Astrocyte of the hippocampus (primary cell): Measurements from ENCODE around the gene ZNF831.

Experiments used
- DNase-seq: peaks from one replicate; pipeline ENCODE4 v3.0.0; 2011; ENCODE audit warnings: low read depth, low spot score

Gene ZNF831

DNA sequence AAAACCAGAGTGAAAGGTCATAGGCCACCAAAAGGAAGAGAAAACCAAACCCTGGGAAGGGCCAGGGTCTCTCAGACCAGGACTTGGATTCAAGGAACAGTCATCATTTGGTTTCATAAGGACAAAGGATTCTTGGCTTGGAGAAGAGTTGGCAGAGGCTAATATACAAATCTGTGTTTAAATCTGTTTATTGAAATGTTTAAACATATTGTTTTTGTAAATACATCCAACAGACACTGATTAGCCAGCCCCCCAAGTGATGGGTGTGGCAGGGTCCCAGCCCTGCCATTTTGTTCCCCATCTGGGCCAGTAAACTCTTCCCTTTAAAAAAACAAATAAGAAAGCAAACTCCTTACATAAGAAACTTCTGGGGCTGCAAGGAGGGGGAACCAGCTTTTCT lies 6.1 kb upstream of the ZNF831 start:
- DNase-seq, result no peak

DNA sequence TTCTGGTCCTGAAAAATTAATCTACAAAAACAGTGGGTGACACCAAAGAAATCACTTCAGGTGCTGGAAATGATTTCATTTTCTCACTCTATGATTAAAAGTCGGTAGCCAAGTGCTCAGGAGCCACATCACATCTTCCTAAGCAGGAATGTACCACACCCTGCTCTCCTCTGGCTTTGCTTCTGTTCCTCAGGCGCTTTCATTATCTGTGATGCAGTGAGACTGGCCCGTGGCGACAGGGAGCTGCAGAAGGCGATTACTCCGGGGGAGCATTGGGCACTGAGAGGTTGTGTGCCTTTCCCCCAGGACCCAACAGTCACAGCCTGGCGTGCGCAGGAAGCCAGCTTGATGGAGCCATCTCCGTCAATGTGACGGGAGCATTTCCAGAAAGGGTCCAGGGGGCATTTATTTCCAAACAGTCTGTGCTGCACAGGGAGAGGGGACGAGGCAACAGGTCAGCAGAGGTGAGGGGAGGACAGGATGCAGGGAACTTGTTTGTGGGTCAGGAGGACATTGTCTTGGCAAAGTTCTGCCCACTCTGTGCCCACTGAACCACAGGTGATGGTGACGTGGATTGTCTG lies 5.6 kb upstream of the ZNF831 start:
- no peak for DNase-seq

DNA sequence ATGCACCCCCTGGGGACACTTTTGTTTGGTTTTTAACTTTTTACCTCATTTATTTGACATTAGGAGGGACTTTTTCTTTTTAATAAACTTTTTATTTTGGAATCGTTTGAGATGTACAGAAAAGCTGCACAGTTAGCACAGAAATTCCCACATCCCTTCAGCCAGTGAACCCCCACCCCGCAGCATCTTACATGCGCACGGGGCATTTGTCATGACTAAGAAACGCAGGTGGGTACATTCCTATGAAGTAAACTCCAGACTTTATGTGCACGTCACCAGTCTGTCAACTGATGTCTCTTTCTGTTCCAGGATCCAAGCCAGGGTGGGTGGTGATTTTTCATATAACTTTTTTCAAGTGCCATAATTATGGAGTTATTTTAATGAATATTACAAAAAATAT lies 4.9 kb upstream of the ZNF831 start:
- no peak for DNase-seq

DNA sequence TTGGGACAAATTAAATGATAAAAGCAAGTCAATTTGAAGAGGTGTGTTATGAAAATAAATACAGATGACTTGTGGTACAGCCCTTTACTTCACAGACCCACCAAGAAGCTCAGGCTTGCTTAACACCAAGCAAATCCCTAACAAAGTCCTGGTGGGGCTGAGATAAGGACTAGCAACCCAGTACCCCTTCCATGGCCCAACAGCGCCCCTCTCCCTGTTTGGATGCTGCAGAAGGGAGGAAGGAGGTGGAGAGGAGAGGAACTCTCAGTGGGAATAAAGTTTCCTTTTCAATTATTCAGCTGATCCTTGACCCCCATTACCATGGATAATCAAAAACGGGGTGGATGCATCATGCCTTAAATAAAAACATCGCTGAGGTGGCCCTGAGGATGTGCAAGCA lies 4.5 kb upstream of the ZNF831 start:
- no peak for DNase-seq

DNA sequence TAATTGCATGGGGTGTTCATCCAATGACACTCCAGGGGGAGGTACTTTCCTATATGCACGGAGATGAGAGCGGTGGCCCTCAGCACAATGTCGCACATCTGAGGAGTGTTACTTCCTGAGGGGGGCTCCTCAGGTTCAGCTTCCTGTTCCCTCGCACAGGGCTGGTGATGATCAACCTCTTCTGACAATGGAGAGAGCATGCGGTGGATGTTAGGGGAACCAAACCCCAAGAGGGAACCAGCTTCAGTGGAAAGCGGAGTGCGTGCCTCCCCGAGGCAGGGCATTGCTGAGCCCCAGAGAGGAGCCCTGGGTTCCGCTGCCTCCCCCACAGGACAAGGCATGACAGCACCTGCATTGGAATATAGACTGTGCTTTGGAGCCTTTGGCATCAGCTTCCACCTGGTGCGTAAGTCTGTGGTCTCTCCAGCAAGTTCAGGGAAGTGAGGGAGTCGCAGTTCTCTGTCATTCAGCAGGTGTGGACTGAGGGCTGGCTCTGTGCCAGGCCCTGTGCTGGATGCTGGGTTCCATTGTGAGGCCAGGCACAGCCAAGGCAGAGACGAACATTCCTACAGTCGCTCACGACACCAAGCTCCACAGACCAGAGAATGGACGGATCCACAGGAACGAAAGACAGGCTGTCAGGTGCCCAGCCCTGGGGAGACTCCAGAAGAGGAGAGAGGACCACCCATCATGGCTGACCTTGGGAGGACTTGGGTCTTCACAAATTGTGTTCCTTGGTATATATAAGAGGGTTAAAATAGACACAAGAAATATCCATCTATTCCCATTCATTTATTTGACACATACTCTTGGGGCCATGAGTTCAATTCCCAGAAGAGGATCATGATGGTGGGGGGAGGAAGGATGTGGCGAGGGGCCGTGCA lies 3.9 kb upstream of the ZNF831 start:
- DNase-seq, result no peak

DNA sequence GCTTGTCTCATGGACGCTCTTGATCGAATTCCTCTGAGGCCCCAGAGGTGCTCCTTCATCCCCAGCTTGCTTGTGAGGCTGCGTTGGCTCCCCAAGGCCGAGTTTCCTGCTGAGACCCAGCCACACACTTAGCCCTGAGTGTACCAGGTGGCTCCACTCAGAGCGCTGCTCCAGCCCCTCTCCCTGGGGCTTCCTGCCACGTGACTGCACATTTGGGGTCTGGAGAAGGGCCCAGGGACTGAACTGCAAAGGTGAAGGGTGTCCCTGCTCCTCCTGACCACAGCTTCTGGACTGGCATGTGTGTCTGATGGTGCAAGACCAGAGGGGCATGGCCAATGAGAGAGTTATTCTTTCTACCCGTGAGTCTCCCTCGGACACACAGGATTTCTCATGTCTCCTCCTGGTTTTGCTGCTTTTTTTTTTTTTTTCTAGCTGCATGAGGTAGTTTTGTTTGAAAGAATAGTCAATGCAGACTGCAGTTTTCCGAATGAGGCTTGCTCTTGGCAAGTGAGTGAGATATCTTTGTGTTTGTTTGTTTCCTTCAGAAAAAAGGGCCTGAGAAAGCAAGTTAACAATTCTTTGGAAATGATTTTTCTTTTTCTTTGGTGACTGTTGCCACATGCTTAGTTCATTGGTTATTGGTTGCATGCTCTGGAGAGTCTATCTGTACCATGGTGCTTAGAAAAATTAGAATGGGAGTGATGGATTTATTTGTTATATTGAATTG lies 3.1 kb upstream of the ZNF831 start:
- DNase-seq, result no peak

DNA sequence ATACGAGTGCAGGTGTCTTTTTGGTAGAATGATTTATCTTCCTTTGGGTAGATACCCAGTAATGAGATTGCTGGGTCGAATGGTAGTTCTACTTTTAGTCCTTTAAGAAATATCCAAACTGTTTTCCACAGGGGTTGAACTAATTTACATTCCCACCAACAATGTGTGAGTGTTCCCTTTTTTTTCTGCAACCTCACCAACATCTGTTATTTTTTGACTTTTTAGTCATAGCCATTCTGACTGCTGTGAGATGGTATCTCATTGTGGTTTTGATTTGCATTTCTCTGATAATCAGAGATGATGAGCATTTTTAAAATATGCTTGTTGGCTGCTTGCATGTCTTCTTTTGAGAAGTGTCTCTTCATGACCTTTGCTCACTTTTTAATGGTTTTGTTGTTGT lies 1.9 kb upstream of the ZNF831 start:
- no peak for DNase-seq

DNA sequence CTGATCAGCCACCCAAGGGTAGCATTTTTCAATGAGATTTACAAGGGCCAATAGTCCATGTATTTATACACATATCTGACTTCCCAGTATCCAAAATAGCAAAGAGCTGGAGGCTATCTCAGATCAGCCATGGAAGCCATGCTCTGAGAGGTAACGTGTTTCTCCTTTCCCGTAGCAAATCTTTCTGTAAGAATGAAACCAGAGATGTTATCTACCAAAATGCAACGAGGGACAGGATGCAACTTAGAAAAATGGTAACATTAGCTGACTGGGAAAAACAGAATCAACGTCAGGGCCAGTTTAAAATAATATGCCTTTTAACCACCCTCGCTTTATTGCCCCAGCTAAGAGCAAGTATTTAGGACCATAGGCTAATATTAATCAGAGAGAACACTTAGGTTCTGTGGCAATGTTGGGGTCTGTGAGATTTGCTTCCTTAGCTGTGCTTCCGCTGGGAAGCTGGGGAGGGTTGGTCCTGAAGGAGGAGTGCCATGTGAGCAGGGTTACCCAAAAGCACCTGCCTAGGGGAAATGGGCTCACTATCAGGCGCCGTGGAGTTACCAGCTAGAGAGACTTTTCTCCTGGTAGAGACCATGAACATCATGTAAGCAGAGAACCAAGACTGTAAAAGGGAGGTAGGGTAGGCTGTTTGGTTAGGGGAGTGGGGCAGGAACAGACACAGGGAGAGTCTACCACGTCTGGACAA lies 1.2 kb downstream of the ZNF831 start:
- no peak for DNase-seq

DNA sequence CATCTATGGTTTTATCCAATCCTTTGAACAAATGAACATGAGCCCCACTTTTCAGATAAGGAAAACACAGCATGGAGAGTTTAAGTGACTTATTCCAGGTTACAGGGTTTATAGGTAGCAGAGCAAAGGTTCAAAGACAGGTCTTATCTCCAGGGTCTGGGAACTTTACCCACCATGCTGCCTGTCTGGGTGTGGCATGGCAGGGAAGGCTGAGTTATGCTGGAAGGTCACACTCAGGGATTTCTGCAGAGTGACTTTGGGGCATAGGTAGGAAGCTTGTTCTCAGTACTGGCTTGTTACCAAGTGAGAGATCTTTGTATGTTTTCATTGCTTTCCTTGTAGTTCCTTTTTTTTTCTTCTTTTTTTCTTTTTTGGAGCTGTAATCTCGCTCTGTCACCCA lies 1.8 kb downstream of the ZNF831 start:
- DNase-seq, result no peak

DNA sequence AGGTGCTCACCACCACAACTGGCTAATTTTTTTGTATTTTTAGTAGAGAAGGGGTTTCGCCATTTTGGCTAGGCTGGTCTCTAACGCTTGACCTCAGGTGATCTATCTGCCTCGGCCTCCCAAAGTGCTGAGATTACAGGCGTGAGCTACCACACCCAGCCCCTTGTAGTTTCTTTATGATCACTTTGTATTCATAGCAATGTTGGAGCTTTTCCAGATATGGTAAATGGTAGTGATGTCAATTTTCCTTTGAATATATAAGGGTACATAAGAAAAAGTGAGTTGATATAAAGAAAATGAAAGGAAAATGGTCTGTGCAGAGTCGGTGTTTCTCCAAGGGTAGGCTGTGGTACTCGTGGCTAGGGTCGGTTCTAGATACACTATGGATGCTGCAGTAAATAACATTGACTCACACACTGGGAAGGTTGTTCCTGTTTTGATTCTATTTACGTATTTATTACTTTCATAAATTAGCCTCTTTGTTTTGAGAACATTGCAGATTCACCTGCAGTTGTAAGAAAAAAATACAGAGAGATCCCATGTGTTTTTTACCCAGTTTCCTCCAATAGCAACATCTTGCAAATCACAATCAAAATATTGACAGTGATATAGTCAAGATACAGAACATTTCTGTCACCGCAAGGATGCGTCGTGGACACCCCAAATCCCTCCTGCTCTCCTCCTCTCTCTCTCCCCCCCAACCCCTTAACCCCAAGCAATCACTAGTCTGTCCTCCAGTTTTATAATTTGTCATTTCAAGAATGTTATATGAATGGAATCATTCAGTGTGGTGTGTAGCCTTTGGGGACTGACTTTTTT lies 2.5 kb downstream of the ZNF831 start:
- no peak for DNase-seq

DNA sequence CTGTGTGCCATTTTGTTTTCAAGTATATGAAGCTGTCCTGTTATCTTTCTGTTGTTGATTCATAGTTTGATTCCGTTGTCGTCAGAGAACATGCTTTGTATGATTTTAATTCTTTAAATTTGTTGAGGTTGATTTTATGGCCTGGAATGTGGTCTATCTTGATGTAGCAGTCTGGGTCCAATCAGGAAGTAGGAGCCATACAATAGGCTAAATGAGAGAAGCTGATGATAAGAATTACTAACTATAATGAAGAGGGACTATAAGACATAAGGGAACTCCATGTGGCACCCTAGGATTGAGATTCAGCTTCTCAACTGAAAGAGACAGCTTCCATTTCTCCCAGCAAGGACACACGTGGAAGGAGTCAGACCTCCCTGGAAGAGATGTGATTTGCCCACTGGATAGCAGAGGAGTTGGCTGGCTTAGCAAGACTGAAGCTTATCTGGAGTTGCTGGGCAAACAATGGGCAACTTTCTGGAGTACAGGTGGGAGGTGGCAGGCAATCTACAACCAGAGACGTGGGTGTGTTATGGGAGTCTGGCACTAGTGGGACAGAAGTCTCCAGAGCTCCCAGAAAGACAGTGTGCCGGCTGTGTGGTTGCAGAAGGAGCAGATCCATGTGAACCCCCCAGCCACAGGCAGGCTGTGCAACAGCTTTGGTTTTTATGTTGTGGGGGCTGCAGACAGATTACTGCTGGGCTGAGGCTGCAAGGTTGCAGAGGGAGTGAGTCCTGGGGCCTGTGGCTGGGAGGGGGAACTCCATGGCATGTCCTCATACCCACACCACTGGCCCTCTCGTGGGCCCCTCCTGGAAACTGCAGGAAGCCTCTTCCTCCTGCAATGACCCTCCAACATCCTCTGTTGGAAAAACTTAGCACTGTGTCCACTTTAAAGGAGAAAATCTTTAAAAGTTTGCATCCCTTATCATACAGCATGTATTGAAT lies 7.1 kb downstream of the ZNF831 start:
- DNase-seq, result no peak

DNA sequence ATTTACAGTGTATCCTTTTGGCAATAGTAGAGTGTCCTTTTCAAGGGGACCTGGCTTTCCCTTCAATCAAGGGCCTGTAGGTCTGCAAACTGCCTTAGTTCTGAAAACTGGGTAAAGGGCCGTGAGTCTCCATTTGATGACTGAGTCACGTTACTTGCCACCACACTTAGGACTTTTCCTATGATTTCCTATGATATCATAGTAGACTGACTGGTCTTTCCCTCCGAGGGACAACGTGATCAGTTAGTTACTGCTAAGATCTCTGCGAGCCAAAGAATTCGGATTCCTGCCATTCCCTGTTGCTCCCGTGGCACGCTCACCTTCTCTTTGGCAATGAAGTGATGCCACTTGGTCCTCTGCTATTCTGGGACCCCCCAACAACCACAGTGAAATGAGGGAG lies 8.4 kb downstream of the ZNF831 start:
- DNase-seq, result no peak

DNA sequence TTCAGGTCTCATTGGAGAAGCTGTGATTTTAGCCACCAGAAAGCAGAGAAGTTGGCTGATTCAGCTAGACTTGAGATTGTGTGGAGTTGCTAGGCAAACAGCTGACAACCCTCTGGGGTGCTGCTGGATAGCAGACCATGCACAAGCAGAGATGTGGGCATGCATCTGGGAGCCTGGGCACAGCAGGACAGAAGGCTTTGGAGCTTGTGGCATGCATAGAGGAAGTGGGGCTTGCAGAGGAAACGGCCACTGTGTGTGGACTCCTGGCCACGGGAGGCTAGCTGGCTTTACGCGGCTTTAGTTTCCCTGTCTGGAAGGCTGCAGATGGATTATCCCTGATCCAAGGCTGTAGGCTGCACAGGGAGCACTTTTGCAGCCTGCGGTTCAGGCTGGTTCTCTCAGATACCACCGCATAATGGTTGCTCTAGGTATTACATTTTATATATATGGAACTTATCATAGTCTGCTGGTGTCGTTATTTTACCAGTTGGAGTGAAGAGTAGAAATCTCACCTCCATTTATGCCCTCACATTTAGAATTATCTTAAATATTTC lies 10.4 kb downstream of the ZNF831 start:
- no peak for DNase-seq

DNA sequence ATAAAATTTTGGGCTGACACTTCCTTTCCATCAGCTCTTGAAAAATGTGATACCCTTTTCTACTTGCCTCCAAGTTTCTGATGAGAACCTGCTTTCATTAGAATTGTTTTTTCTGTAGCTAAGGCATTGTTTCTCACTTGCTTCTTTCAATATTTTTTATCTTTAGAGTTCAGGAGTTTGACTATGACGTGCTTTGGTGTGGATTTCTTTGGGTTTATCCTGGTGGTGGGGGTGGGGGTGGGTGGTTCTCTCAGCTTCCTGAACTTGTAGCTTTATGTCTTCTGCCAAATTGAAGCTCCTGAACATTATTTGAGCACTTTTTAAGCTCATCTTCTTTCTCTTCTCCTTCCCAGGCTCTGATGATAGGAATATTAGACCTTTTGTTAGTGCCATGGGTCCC lies 11.4 kb downstream of the ZNF831 start:
- no peak for DNase-seq

DNA sequence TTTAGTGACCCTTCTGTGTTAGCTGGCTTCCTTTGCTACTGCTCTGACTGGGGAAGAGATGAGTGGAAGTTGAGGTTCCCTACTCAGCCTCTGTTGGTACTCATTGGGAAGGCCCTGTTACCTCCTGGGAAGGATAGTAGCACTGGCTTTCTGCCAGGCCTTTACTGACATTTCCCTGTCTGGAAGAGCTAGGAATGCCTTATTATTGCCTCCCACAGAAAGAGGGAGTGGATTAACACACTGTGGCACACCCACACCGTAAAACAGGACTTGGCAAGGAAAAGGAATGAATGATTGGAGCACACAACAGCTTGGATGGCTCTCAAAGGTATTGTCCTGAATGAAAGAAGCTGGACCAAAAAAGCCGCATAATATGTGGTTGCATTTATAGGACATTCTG lies 12.2 kb downstream of the ZNF831 start:
- DNase-seq, result no peak

DNA sequence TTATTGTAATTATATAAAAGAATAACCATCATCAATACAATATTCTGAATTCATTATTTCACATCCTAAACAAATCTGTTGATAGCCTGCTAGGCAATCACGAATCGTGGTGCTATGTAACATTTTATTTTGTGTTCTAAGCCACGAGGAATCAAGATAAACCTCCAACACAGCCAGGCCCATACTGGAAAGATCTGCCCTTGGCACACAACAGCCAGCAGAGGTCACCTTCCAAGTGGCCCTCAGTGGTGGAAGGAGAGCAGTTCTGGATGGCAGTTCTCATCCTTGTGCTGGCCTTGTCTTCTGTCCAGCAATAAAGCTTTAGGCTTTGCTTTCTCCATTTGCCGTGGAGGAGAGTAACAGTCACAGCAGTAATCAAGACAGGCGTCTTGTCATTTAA lies 13.2 kb downstream of the ZNF831 start:
- no peak for DNase-seq

DNA sequence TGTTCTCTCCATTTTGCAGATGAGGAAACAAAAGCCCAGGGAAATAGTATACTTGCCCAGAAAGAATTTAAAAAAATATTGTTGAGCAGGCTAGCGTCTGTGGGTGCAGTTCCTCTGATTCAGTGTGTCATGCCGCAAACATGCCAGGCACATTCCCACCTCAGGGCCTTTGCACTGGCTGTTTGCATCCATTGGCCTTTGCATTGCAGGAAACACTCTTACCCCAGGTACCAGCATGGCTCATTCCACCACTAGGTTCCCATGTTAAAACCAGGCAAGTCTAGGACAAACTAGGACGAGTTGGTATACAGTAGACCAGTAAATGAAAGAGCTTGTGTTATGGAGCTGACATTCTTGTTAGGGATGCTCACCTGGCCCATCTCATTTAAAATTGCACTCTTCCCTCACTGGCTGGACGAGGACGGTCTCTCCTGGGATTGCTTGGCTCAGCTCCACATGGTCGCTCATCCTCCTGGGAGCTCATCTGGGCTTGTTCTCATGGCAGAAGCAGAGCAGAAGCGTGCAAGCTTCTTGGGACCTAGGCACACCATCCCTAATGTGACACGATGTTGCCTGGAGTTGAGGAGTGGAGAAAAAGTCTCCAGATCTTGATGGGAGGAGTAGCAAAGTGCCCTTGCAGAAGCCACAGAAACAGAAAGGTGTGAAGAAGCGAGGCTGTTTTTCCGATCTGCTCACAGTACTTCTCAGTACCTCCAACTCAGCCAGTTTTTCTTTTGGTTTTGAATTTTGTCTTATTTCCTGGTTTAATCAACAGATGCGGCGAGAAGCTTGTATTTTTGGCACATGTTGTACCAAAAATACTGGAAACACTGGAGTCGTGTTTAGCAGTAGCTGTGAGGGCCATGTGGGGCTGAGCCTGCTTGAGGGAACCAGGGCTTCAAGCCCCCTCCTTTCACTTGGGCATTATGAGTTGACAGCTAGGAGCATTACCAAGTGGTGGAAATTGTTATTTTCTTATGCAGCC lies 13.9 kb downstream of the ZNF831 start:
- no peak for DNase-seq

DNA sequence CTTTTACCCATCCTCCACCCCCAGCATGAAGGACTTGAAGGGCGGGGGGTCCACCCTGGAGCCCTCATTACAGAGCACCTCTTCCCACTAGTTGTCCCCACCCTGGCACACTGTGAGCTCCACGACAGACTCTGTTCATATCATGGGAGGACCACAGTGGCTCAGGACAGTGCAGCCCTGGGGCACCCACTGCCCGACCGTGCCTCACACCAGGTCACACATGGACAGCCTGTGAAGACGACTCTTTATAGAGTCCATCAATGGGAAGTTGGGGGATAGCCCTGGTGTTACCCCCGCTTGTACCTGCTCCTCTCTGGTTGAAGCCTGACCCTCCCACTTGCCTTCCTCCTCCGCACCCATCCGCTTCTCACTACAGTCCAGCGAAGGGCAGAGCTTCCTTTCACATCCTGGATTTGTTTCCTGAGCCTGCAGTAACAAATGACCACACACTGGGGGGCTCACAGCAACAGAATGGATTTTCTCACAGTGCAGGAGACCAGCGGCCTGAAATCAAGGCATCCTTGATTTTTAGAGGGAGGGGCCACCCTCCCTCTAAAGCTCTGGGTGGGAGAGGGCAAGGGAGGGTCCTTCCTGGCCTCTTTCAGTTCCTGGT lies 15.5 kb downstream of the ZNF831 start:
- no peak for DNase-seq
